ENCODE measurements around the gene SHLD1. TPM values are rescaled to one million over a fixed set of nuclear protein-coding genes. Genes with fewer than 3 reads are reported as not detected.

The SHLD1 gene
- total RNA-seq, 1 experiment from 2014 or later: 5.9 TPM

GRCh38 chr20:5884465-5885335, 134.5 kb downstream of the SHLD1 start:
- H3K9me3 ChIP-seq (ENCODE audit: insufficient read depth, low read depth): no peaks in the 10 kb centered on the region
- no peak overlapping the region for H3K4me3 ChIP-seq
- no peaks in the 10 kb centered on the region for H3K36me3 ChIP-seq (ENCODE audit: low read depth)
- H3K4me2 ChIP-seq: no peak overlapping the region
- TF ChIP-seq, protein P1, sequence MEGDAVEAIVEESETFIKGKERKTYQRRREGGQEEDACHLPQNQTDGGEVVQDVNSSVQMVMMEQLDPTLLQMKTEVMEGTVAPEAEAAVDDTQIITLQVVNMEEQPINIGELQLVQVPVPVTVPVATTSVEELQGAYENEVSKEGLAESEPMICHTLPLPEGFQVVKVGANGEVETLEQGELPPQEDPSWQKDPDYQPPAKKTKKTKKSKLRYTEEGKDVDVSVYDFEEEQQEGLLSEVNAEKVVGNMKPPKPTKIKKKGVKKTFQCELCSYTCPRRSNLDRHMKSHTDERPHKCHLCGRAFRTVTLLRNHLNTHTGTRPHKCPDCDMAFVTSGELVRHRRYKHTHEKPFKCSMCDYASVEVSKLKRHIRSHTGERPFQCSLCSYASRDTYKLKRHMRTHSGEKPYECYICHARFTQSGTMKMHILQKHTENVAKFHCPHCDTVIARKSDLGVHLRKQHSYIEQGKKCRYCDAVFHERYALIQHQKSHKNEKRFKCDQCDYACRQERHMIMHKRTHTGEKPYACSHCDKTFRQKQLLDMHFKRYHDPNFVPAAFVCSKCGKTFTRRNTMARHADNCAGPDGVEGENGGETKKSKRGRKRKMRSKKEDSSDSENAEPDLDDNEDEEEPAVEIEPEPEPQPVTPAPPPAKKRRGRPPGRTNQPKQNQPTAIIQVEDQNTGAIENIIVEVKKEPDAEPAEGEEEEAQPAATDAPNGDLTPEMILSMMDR (conservative IDR thresholded peaks at IDR 0.05): no peak
- no peak for TF ChIP-seq EZH2 (IDR thresholded peaks at IDR 0.05; ENCODE audit: low read depth)
- no peak overlapping the region for H3K27ac ChIP-seq
- POLR2A ChIA-PET (ENCODE audit: unreplicated experiment): no interaction called here
- H3K4me1 ChIP-seq (replicated peaks; ENCODE audit: insufficient read depth): no peaks in the 10 kb centered on the region
- no peaks in the 10 kb centered on the region for H3F3A ChIP-seq (ENCODE audit: insufficient read depth, low read depth)
- H3K79me2 ChIP-seq (ENCODE audit: low read depth): no peaks in the 10 kb centered on the region
- no peaks in the 10 kb centered on the region for H3K9me2 ChIP-seq (ENCODE audit: insufficient read depth)
- CTCF ChIA-PET: no interaction called here
- BruUV-seq (replicated peaks): no TSS peak
- DNase-seq: no peak
- peaks cover 89% of the 10 kb centered on the region for H3K27me3 ChIP-seq (ENCODE audit: insufficient read depth, low read depth)
- H2AFZ ChIP-seq: no peak overlapping the region
- no peaks in the 10 kb centered on the region for H4K20me1 ChIP-seq (ENCODE audit: insufficient read depth)
- intact Hi-C loops (cut with micrococcal nuclease; ENCODE audit: unreplicated experiment): no loop called here

GRCh38 chr20:5885866-5886265, 135.7 kb downstream of the SHLD1 start:
- no peaks in the 10 kb centered on the region for H3K79me2 ChIP-seq (ENCODE audit: low read depth)
- no peak overlapping the region for H3K27ac ChIP-seq
- no peak overlapping the region for H2AFZ ChIP-seq
- no peaks in the 10 kb centered on the region for H3K36me3 ChIP-seq (ENCODE audit: low read depth)
- H3F3A ChIP-seq (ENCODE audit: insufficient read depth, low read depth): no peaks in the 10 kb centered on the region
- no peaks in the 10 kb centered on the region for H3K4me1 ChIP-seq (replicated peaks; ENCODE audit: insufficient read depth)
- no peaks in the 10 kb centered on the region for H3K9me2 ChIP-seq (ENCODE audit: insufficient read depth)
- CTCF ChIA-PET: no interaction called here
- TF ChIP-seq EZH2 (IDR thresholded peaks at IDR 0.05; ENCODE audit: low read depth): no peak
- TF ChIP-seq, protein P1 (conservative IDR thresholded peaks at IDR 0.05): no peak
- BruUV-seq (replicated peaks): no TSS peak
- no peaks in the 10 kb centered on the region for H4K20me1 ChIP-seq (ENCODE audit: insufficient read depth)
- intact Hi-C loops (cut with micrococcal nuclease; ENCODE audit: unreplicated experiment): no loop called here
- no peak overlapping the region for H3K4me3 ChIP-seq
- DNase-seq: no peak
- H3K27me3 ChIP-seq (ENCODE audit: insufficient read depth, low read depth): peaks cover 83% of the 10 kb centered on the region
- no peak overlapping the region for H3K4me2 ChIP-seq
- no peaks in the 10 kb centered on the region for H3K9me3 ChIP-seq (ENCODE audit: insufficient read depth, low read depth)
- POLR2A ChIA-PET (ENCODE audit: unreplicated experiment): no interaction called here

GRCh38 chr20:5886788-5887187, 136.6 kb downstream of the SHLD1 start:
- no peaks in the 10 kb centered on the region for H3K9me2 ChIP-seq (ENCODE audit: insufficient read depth)
- BruUV-seq (replicated peaks): no TSS peak
- H3K4me3 ChIP-seq: no peak overlapping the region
- H3K27me3 ChIP-seq (ENCODE audit: insufficient read depth, low read depth): peaks cover 74% of the 10 kb centered on the region
- no peaks in the 10 kb centered on the region for H3K9me3 ChIP-seq (ENCODE audit: insufficient read depth, low read depth)
- H3K36me3 ChIP-seq (ENCODE audit: low read depth): no peaks in the 10 kb centered on the region
- no peak overlapping the region for H3K4me2 ChIP-seq
- no peak overlapping the region for H2AFZ ChIP-seq
- DNase-seq: no peak
- no peaks in the 10 kb centered on the region for H3K79me2 ChIP-seq (ENCODE audit: low read depth)
- ChIA-PET CTCF (no interaction called here), POLR2A (ENCODE audit: unreplicated experiment) (no interaction called here)
- no peaks in the 10 kb centered on the region for H3K4me1 ChIP-seq (replicated peaks; ENCODE audit: insufficient read depth)
- no peak overlapping the region for H3K27ac ChIP-seq
- no peaks in the 10 kb centered on the region for H3F3A ChIP-seq (ENCODE audit: insufficient read depth, low read depth)
- no peaks in the 10 kb centered on the region for H4K20me1 ChIP-seq (ENCODE audit: insufficient read depth)
- intact Hi-C loops (cut with micrococcal nuclease; ENCODE audit: unreplicated experiment): no loop called here
- TF ChIP-seq, protein P1 (conservative IDR thresholded peaks at IDR 0.05): no peak
- no peak for TF ChIP-seq EZH2 (IDR thresholded peaks at IDR 0.05; ENCODE audit: low read depth)

All from PC-9 (cell line).